ENCODE data around the gene MR1. TPM values are rescaled to one million over a fixed set of nuclear protein-coding genes. Genes with fewer than 3 reads are reported as not detected.
"Not testable (repeated sequence)": the region's sequence is repeated elsewhere in the genome, so short reads cannot be mapped to it uniquely, and the experiment has no call there.

The MR1 gene
- polyA plus RNA-seq, 1 of the 3 experiments (the other 2 are of a cell fraction): 7.0 TPM

- no peak overlapping the region for H2AFZ ChIP-seq (ENCODE audit: low read depth)
- H3K36me3 ChIP-seq (replicated peaks in 1 of 2; ENCODE audit: control insufficient read depth in 1 of 2, insufficient read depth in 2 of 2, low read length in 1 of 2): no peaks in the 10 kb centered on the region
- H3F3A ChIP-seq (replicated peaks; ENCODE audit: insufficient read depth): no peaks in the 10 kb centered on the region
- WGBS (ENCODE audit: low lambda C conversion rate): 86% methylated on average over 1 of the region's 1 CpG
- H3K9me2 ChIP-seq: no peaks in the 10 kb centered on the region
- no peaks in the 10 kb centered on the region for H3K27me3 ChIP-seq (ENCODE audit: insufficient read depth)
- POLR2A ChIA-PET: no interaction called here
- H3K79me2 ChIP-seq (ENCODE audit: insufficient read depth): no peaks in the 10 kb centered on the region
- no peak for DNase-seq
- CTCF ChIA-PET: interaction anchor here (4.1 kb wide), 1 partner anchor 82 kb away, joined by 13 read pairs; no protein-coding TSS in a partner anchor
- no peak overlapping the region for H3K4me3 ChIP-seq (ENCODE audit: low read depth in 2 of 2, low read length in 1 of 2)
- no peak overlapping the region for H3K27ac ChIP-seq (ENCODE audit: low read depth in 2 of 2, low read length in 1 of 2)
- H3K4me2 ChIP-seq: no peak overlapping the region
- TF ChIP-seq RXRA (IDR thresholded peaks at IDR 0.05; ENCODE audit: borderline replicate concordance, low read depth) (no peak), REST (IDR thresholded peaks at IDR 0.05; ENCODE audit: low read depth, low read length) (no peak), IRF3 (IDR thresholded peaks at IDR 0.05; ENCODE audit: low read depth, low read length) (no peak), TCF12 (IDR thresholded peaks at IDR 0.05) (no peak), FOXM1 (IDR thresholded peaks at IDR 0.05; ENCODE audit: low read depth) (no peak)
- no peaks in the 10 kb centered on the region for H4K20me1 ChIP-seq (ENCODE audit: insufficient read depth)
- H3K9me3 ChIP-seq: no peaks in the 10 kb centered on the region
- peaks cover 0 to 6% of the 10 kb centered on the region in 2 experiments; a peak in 2 of 4 replicates for H3K4me1 ChIP-seq (ENCODE audit: control insufficient read depth in 1 of 2, insufficient read depth in 2 of 2, low read depth in 1 of 2, low read length in 1 of 2)
- no peak overlapping the region for H3K9ac ChIP-seq
Measured at GRCh38 chr1:181060066-181060465, 26.3 kb downstream of the MR1 start.

GRCh38 chr1:181060947-181061346 is 27.2 kb downstream of the MR1 start:
- 83% methylated on average over 4 of the region's 4 CpGs for WGBS (ENCODE audit: low lambda C conversion rate)
- H3K27me3 ChIP-seq (ENCODE audit: insufficient read depth); POLR2A ChIA-PET; H3K4me1 ChIP-seq (ENCODE audit: control insufficient read depth in 1 of 2, insufficient read depth in 2 of 2, low read depth in 1 of 2, low read length in 1 of 2); H3K9me3 ChIP-seq; H3F3A ChIP-seq (replicated peaks; ENCODE audit: insufficient read depth); H3K36me3 ChIP-seq (replicated peaks in 1 of 2; ENCODE audit: control insufficient read depth in 1 of 2, insufficient read depth in 2 of 2, low read length in 1 of 2); H3K79me2 ChIP-seq (ENCODE audit: insufficient read depth); DNase-seq; H3K27ac ChIP-seq (ENCODE audit: low read depth in 2 of 2, low read length in 1 of 2); H3K4me3 ChIP-seq (ENCODE audit: low read depth in 2 of 2, low read length in 1 of 2); H2AFZ ChIP-seq (ENCODE audit: low read depth); H3K4me2 ChIP-seq; H3K9me2 ChIP-seq; H4K20me1 ChIP-seq (ENCODE audit: insufficient read depth); H3K9ac ChIP-seq: not testable (repeated sequence)
- CTCF ChIA-PET: interaction anchor here (1.1 to 4.1 kb wide), 2 partner anchors 81 to 108 kb away, joined by 3 to 13 read pairs; no protein-coding TSS in a partner anchor

- ChIA-PET CTCF (interaction anchor here (1.1 to 4.1 kb wide), 2 partner anchors 81 to 107 kb away, joined by 3 to 13 read pairs; no protein-coding TSS in a partner anchor), POLR2A (no interaction called here)
- no peak overlapping the region for H3K4me2 ChIP-seq
- TF ChIP-seq EP300 (IDR thresholded peaks at IDR 0.05; ENCODE audit: borderline replicate concordance in 1 of 2, low read depth in 1 of 2, low read length in 1 of 2): no peak
- no peak for TF ChIP-seq PBX3 (IDR thresholded peaks at IDR 0.05)
- no peak for TF ChIP-seq GABPA (IDR thresholded peaks at IDR 0.05; ENCODE audit: low read depth)
- TF ChIP-seq FOXJ3 (CRISPR knock-in tag; IDR thresholded peaks at IDR 0.05): no peak
- no peak for TF ChIP-seq CTCF (IDR thresholded peaks at IDR 0.05)
- no peak for TF ChIP-seq USF1 (IDR thresholded peaks at IDR 0.05; ENCODE audit: borderline replicate concordance, low read depth)
- TF ChIP-seq NRF1 (IDR thresholded peaks at IDR 0.05; ENCODE audit: low read depth, low read length): no peak
- no peak for TF ChIP-seq SIN3A (IDR thresholded peaks at IDR 0.05; ENCODE audit: borderline replicate concordance, low read depth, low read length)
- no peak for TF ChIP-seq MXI1 (IDR thresholded peaks at IDR 0.05; ENCODE audit: low read depth, low read length)
Measured at GRCh38 chr1:181061487-181061886, 27.7 kb downstream of the MR1 start.

More at GRCh38 chr1:181061487-181061886, 27.7 kb downstream of the MR1 start:
- Histone ChIP-seq H3K9ac (no peak overlapping the region), H2AFZ (ENCODE audit: low read depth) (no peak overlapping the region), H3K9me3 (no peaks in the 10 kb centered on the region), H3F3A (replicated peaks; ENCODE audit: insufficient read depth) (no peaks in the 10 kb centered on the region), H3K27ac (ENCODE audit: low read depth in 2 of 2, low read length in 1 of 2) (no peak overlapping the region), H3K27me3 (ENCODE audit: insufficient read depth) (no peaks in the 10 kb centered on the region), H3K79me2 (ENCODE audit: insufficient read depth) (no peaks in the 10 kb centered on the region), H4K20me1 (ENCODE audit: insufficient read depth) (no peaks in the 10 kb centered on the region), H3K9me2 (no peaks in the 10 kb centered on the region), H3K36me3 (replicated peaks in 1 of 2; ENCODE audit: control insufficient read depth in 1 of 2, insufficient read depth in 2 of 2, low read length in 1 of 2) (no peaks in the 10 kb centered on the region), H3K4me1 (ENCODE audit: control insufficient read depth in 1 of 2, insufficient read depth in 2 of 2, low read depth in 1 of 2, low read length in 1 of 2) (peaks cover 0 to 6% of the 10 kb centered on the region in 2 experiments; a peak in 2 of 4 replicates), H3K4me3 (ENCODE audit: low read depth in 2 of 2, low read length in 1 of 2) (no peak overlapping the region)
- DNase-seq: no peak
- 61% methylated on average over 2 of the region's 2 CpGs for WGBS (ENCODE audit: low lambda C conversion rate)

All from SK-N-SH (cell line).